Measurements from ENCODE around the gene PTCH1. TPM values are rescaled to one million over a fixed set of nuclear protein-coding genes. Genes with fewer than 3 reads are reported as not detected.

The PTCH1 gene
- total RNA-seq, 1 donor from 2014 or later = 16.2 TPM

DNA sequence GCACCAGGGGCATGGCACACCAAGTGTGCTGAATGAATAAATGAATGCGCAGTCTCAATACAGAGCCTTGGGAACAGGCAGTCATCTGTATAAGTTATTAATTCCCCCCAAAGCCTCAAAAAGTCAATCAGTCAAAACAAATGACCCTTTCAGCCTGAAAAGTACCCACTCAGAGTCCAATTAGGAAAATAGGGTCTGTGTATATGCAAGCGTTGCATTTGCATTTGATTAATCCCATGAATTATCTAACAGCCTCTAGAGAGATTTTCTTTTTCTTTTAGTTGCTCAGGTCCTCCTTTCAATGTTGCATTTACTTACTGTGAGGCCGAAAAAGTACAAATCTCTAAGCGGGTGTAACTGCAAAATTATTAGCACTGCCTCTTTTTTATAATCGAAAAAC, 23.4 kb downstream of the PTCH1 start:
- no peak for TF ChIP-seq CTCF (IDR thresholded peaks at IDR 0.05)
- no peak for DNase-seq (ENCODE audit: extremely low spot score, unreplicated experiment)
- Mint-ChIP-seq H3K27ac (ENCODE audit: unreplicated experiment) (no peak overlapping the region), H3K4me1 (ENCODE audit: unreplicated experiment) (peaks cover 23% of the 10 kb centered on the region), H3K36me3 (ENCODE audit: unreplicated experiment) (peaks cover 2% of the 10 kb centered on the region), H3K9me3 (ENCODE audit: unreplicated experiment) (no peaks in the 10 kb centered on the region), H3K27me3 (ENCODE audit: unreplicated experiment) (no peaks in the 10 kb centered on the region), H3K4me3 (ENCODE audit: unreplicated experiment) (no peak overlapping the region)

GRCh38 chr9:95491543-95492320, 25.0 kb downstream of the PTCH1 start:
- Mint-ChIP-seq H3K4me1 (ENCODE audit: unreplicated experiment) (peaks cover 7% of the 10 kb centered on the region), H3K9me3 (ENCODE audit: unreplicated experiment) (no peaks in the 10 kb centered on the region), H3K4me3 (ENCODE audit: unreplicated experiment) (no peak overlapping the region), H3K36me3 (ENCODE audit: unreplicated experiment) (peaks cover 2% of the 10 kb centered on the region), H3K27me3 (ENCODE audit: unreplicated experiment) (no peaks in the 10 kb centered on the region), H3K27ac (ENCODE audit: unreplicated experiment) (no peak overlapping the region)
- no peak for TF ChIP-seq CTCF (IDR thresholded peaks at IDR 0.05)
- no peak for DNase-seq (ENCODE audit: extremely low spot score, unreplicated experiment)

GRCh38 chr9:95488954-95489353, 27.8 kb downstream of the PTCH1 start:
- Mint-ChIP-seq H3K4me3 (ENCODE audit: unreplicated experiment) (no peak overlapping the region), H3K27ac (ENCODE audit: unreplicated experiment) (no peak overlapping the region), H3K27me3 (ENCODE audit: unreplicated experiment) (no peaks in the 10 kb centered on the region), H3K9me3 (ENCODE audit: unreplicated experiment) (no peaks in the 10 kb centered on the region), H3K4me1 (ENCODE audit: unreplicated experiment) (no peaks in the 10 kb centered on the region), H3K36me3 (ENCODE audit: unreplicated experiment) (no peaks in the 10 kb centered on the region)
- no peak for DNase-seq (ENCODE audit: extremely low spot score, unreplicated experiment)
- TF ChIP-seq CTCF (IDR thresholded peaks at IDR 0.05) = no peak

DNA sequence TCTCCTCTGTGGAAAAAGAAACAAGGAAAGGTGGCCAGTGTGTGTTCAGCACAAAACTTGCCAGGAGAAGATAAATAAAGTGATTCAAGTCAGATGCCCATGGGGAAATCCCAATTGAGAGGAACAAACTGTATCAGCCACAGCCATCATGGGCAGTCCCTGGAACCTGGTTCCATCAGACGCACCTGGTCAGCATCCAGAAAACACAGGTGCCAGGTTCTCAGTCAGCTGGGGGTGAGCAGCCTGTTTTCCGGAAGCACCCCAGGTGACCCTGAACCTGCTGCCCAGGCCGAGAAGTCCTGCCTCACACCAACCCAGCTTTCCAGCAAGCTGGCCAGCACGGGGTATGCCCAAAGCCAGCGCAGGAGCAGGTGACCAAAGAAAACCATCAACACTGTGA, 30.5 kb downstream of the PTCH1 start:
- Mint-ChIP-seq H3K27ac (ENCODE audit: unreplicated experiment) (no peak overlapping the region), H3K9me3 (ENCODE audit: unreplicated experiment) (no peaks in the 10 kb centered on the region), H3K4me1 (ENCODE audit: unreplicated experiment) (no peaks in the 10 kb centered on the region), H3K27me3 (ENCODE audit: unreplicated experiment) (no peaks in the 10 kb centered on the region), H3K36me3 (ENCODE audit: unreplicated experiment) (peaks cover 8% of the 10 kb centered on the region), H3K4me3 (ENCODE audit: unreplicated experiment) (no peak overlapping the region)
- TF ChIP-seq CTCF (IDR thresholded peaks at IDR 0.05) = no peak
- no peak for DNase-seq (ENCODE audit: extremely low spot score, unreplicated experiment)

DNA sequence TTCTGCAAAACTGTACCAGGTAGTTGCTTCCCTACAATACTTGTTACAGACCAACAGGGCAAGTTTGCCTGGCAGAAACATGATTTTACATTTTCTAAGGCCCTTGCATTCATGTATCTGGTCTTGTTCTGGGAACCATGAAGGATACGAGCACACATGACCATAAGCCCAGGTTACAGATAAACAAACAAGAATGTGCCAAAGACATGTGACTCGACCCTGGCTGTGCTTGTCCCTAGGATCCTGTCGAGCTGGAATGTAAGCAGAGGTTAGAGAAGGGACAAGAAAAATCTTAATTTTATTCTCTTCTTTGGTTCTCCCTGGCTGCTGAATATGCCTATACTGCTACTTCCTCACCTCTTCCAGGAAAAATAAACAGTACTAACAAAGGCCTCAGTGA, 32.5 kb downstream of the PTCH1 start:
- Mint-ChIP-seq H3K36me3 (ENCODE audit: unreplicated experiment) (peaks cover 24% of the 10 kb centered on the region), H3K9me3 (ENCODE audit: unreplicated experiment) (no peaks in the 10 kb centered on the region), H3K27me3 (ENCODE audit: unreplicated experiment) (no peaks in the 10 kb centered on the region), H3K4me3 (ENCODE audit: unreplicated experiment) (no peak overlapping the region), H3K4me1 (ENCODE audit: unreplicated experiment) (no peaks in the 10 kb centered on the region), H3K27ac (ENCODE audit: unreplicated experiment) (no peak overlapping the region)
- TF ChIP-seq CTCF (IDR thresholded peaks at IDR 0.05) = no peak
- DNase-seq (ENCODE audit: extremely low spot score, unreplicated experiment) = no peak
